SK-N-SH treated with all-trans-retinoic acid at 6 μM for 48 hours (cell line): Measurements from ENCODE around the gene DOCK4.

Source experiments
- ATAC-seq: fragments of 200-7000 bp; cut with Tn5 transposase; 3 replicates; pipeline ENCODE4 v1.9.1; 2020; ENCODE audit warnings: mild to moderate bottlenecking, moderate library complexity
- ARNTL ChIP-seq: fragments of 450-650 bp; formaldehyde crosslinking; IDR thresholded peaks from 2 replicates; pipeline ENCODE4 v1.5.0; 2020; ENCODE audit warnings: low read depth, mild to moderate bottlenecking, moderate library complexity, borderline replicate concordance
- BACH2 ChIP-seq: fragments of 250-450 bp; sonication (Bioruptor Pico); IDR thresholded peaks from 2 replicates; pipeline ENCODE4 v1.9.0; 2021; ENCODE audit warnings: mild to moderate bottlenecking, borderline replicate concordance
- CSDC2 ChIP-seq: fragments of 250-450 bp; sonication (Bioruptor Pico); IDR thresholded peaks from 2 replicates; pipeline ENCODE4 v1.5.0; 2020; ENCODE audit warnings: mild to moderate bottlenecking, moderate library complexity
- CSRNP3 ChIP-seq: fragments of 250-450 bp; sonication (Bioruptor Pico); IDR thresholded peaks from 2 replicates; pipeline ENCODE4 v1.5.1; 2021; ENCODE audit warnings: mild to moderate bottlenecking, moderate library complexity
- ESRRG ChIP-seq: fragments of 250-450 bp; sonication (Bioruptor Pico); IDR thresholded peaks from 2 replicates; pipeline ENCODE4 v1.6.1; 2021; ENCODE audit warnings: mild to moderate bottlenecking
- GLIS3 ChIP-seq: fragments of 250-450 bp; sonication (Bioruptor Pico); IDR thresholded peaks from 2 replicates; pipeline ENCODE4 v1.5.0; 2020; ENCODE audit warnings: mild to moderate bottlenecking, moderate library complexity
- ISL1 ChIP-seq: fragments of 250-450 bp; sonication (Bioruptor Pico); IDR thresholded peaks from 2 replicates; pipeline ENCODE4 v2.1.2; 2022; ENCODE audit warnings: mild to moderate bottlenecking, moderate library complexity
- OSR1 ChIP-seq: fragments of 250-450 bp; sonication (Bioruptor Pico); IDR thresholded peaks from 2 replicates; pipeline ENCODE4 v1.8.0; 2022; ENCODE audit warnings: moderate library complexity, mild to moderate bottlenecking, inconsistent platforms
- PPARA ChIP-seq: fragments of 250-450 bp; sonication (Bioruptor Pico); IDR thresholded peaks from 2 replicates; pipeline ENCODE4 v1.5.0; 2020; ENCODE audit warnings: mild to moderate bottlenecking, borderline replicate concordance
- RARB ChIP-seq: fragments of 250-450 bp; sonication (Bioruptor Pico); IDR thresholded peaks from 2 replicates; pipeline ENCODE4 v1.8.0; 2021; ENCODE audit warnings: mild to moderate bottlenecking, moderate library complexity
- SNAI2 ChIP-seq: fragments of 250-450 bp; sonication (Bioruptor Pico); IDR thresholded peaks from 2 replicates; pipeline ENCODE4 v1.5.0; 2020; ENCODE audit warnings: mild to moderate bottlenecking, moderate library complexity
- TCF4 ChIP-seq: fragments of 250-450 bp; sonication (Bioruptor Pico); IDR thresholded peaks from 2 replicates; pipeline ENCODE4 v1.8.0; 2021; ENCODE audit warnings: mild to moderate bottlenecking, moderate library complexity, borderline replicate concordance
- TOX ChIP-seq: fragments of 250-450 bp; sonication (Bioruptor Pico); IDR thresholded peaks from 2 replicates; pipeline ENCODE4 v1.8.0; 2021; ENCODE audit warnings: mild to moderate bottlenecking, moderate library complexity, borderline replicate concordance
- ZC3H10 ChIP-seq: fragments of 250-450 bp; sonication (Bioruptor Pico); IDR thresholded peaks from 2 replicates; pipeline ENCODE4 v1.5.1; 2021; ENCODE audit warnings: mild to moderate bottlenecking, moderate library complexity
- ZFP3 ChIP-seq: fragments of 250-450 bp; sonication (Bioruptor Pico); IDR thresholded peaks from 2 replicates; pipeline ENCODE4 v1.5.0; 2020; ENCODE audit warnings: mild to moderate bottlenecking, moderate library complexity
- ZFP30 ChIP-seq: fragments of 450-650 bp; formaldehyde crosslinking; IDR thresholded peaks from 2 replicates; pipeline ENCODE4 v1.5.0; 2022; ENCODE audit warnings: mild to moderate bottlenecking, moderate library complexity
- ZNF565 ChIP-seq: fragments of 450-650 bp; formaldehyde crosslinking; conservative IDR thresholded peaks from 2 replicates; pipeline ENCODE4 v1.5.0; 2020; ENCODE audit warnings: low read depth, mild to moderate bottlenecking, moderate library complexity
- ZNF70 ChIP-seq: fragments of 450-650 bp; formaldehyde crosslinking; IDR thresholded peaks from 2 replicates; pipeline ENCODE4 v1.5.0; 2020; ENCODE audit warnings: mild to moderate bottlenecking, moderate library complexity
- ZNF8 ChIP-seq: fragments of 450-650 bp; formaldehyde crosslinking; IDR thresholded peaks from 2 replicates; pipeline ENCODE4 v1.5.0; 2020; ENCODE audit warnings: mild to moderate bottlenecking, moderate library complexity
- TF ChIP-seq, protein P1 (sequence below): fragments of 250-450 bp; sonication (Bioruptor Pico); IDR thresholded peaks from 2 replicates; pipeline ENCODE4 v1.8.0; 2020; ENCODE audit warnings: mild to moderate bottlenecking, moderate library complexity, borderline replicate concordance
- TF ChIP-seq, protein P2 (sequence below): fragments of 250-450 bp; sonication (Bioruptor Pico); IDR thresholded peaks from 2 replicates; pipeline ENCODE4 v1.5.1; 2020; ENCODE audit warnings: low read depth, mild to moderate bottlenecking, moderate library complexity
- TF ChIP-seq, protein P3 (sequence below): fragments of 250-450 bp; sonication (Bioruptor Pico); IDR thresholded peaks from 2 replicates; pipeline ENCODE4 v1.8.0; 2021; ENCODE audit warnings: low read depth, mild to moderate bottlenecking, moderate library complexity, borderline replicate concordance
- TF ChIP-seq, protein P4 (sequence below): fragments of 250-450 bp; sonication (Bioruptor Pico); IDR thresholded peaks from 2 replicates; pipeline ENCODE4 v1.5.0; 2020; ENCODE audit warnings: mild to moderate bottlenecking, moderate library complexity

DOCK4 gene

DNA sequence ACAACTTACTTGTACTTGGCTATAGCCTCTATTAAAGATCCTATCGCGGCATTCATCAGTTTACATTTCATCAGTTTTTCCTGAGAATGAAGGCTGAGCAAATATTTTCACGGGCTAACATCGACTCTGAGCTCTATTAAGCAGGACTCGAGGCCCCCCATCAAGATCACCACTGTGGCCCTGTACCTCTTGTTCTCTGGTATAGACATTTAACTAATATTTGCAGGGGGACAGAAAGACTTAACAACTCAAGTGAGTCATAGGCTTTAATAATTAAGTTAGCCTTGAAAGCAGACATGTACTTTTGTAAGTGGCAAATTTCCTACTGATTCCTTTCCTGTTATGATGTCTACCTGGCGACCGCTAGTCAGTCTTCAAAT, 45.4 kb downstream of the DOCK4 start:
- TF ChIP-seq ZFP30 (no peak), TOX (CRISPR knock-in tag) (no peak), ZNF8 (CRISPR knock-in tag) (peak; percentile 4; the same call in 1 of the 2 replicates), GLIS3 (CRISPR knock-in tag) (no peak)
- TF ChIP-seq, protein P1, sequence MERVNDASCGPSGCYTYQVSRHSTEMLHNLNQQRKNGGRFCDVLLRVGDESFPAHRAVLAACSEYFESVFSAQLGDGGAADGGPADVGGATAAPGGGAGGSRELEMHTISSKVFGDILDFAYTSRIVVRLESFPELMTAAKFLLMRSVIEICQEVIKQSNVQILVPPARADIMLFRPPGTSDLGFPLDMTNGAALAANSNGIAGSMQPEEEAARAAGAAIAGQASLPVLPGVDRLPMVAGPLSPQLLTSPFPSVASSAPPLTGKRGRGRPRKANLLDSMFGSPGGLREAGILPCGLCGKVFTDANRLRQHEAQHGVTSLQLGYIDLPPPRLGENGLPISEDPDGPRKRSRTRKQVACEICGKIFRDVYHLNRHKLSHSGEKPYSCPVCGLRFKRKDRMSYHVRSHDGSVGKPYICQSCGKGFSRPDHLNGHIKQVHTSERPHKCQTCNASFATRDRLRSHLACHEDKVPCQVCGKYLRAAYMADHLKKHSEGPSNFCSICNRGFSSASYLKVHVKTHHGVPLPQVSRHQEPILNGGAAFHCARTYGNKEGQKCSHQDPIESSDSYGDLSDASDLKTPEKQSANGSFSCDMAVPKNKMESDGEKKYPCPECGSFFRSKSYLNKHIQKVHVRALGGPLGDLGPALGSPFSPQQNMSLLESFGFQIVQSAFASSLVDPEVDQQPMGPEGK (CRISPR knock-in tag) = peak; percentile 26; the same call in 1 of the 2 replicates
- peak; percentile 42 for ATAC-seq

DNA sequence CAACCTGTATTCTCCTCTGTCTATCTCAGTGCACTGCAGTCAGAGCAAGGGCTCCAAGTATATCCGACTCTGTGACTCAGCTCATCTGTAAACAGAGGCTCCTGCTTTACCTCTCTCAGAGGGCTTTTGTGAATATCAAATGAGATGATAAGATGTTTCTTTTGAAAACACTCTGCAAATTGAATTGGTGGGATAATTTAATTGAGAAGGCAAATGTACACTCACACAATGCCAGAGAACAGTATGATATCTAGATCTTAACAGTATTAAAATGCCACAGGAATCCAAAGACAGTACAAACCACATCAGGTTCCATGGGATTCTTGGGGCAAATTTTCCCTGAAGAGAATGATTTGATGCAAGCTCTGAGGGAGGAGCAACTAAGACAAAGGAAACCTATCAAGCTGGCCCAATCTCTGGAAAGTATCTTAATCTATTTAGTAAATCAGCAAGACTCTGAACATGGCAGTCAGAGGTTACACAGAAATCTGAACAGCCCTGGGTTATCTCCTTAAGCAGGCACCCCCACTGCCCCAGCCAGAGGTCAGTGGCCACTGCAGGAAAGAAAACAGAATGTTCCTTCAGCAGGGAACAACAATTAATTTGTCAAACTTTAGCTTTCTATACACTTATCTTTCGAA, 45.9 kb downstream of the DOCK4 start:
- TF ChIP-seq, protein P2, sequence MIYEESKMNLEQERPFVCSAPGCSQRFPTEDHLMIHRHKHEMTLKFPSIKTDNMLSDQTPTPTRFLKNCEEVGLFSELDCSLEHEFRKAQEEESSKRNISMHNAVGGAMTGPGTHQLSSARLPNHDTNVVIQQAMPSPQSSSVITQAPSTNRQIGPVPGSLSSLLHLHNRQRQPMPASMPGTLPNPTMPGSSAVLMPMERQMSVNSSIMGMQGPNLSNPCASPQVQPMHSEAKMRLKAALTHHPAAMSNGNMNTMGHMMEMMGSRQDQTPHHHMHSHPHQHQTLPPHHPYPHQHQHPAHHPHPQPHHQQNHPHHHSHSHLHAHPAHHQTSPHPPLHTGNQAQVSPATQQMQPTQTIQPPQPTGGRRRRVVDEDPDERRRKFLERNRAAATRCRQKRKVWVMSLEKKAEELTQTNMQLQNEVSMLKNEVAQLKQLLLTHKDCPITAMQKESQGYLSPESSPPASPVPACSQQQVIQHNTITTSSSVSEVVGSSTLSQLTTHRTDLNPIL (CRISPR knock-in tag) = peak; percentile 92
- TF ChIP-seq ZC3H10 (CRISPR knock-in tag) (peak; percentile 96), ZFP30 (0 out of 2 replicates have a peak, but pooled peaks have one; percentile 34), CSRNP3 (CRISPR knock-in tag) (peak; percentile 98), ZNF70 (CRISPR knock-in tag) (no peak; the same call in none of the 2 replicates), BACH2 (CRISPR knock-in tag) (peak; percentile 88; the same call in 1 of the 2 replicates), OSR1 (CRISPR knock-in tag) (no peak), RARB (no peak; the same call in 1 of the 2 replicates), ZFP3 (peak; percentile 99), PPARA (no peak), ZNF565 (CRISPR knock-in tag) (0 out of 2 replicates have a peak, but pooled peaks have one; percentile 58), ZNF8 (CRISPR knock-in tag) (peak; percentile 64; the same call in 1 of the 2 replicates), ISL1 (CRISPR knock-in tag) (peak; percentile 99), SNAI2 (CRISPR knock-in tag) (peak; percentile 95), ARNTL (CRISPR knock-in tag) (no peak), ESRRG (CRISPR knock-in tag) (peak; percentile 86; the same call in 1 of the 2 replicates), GLIS3 (CRISPR knock-in tag) (peak; percentile 59; the same call in 1 of the 2 replicates), TCF4 (CRISPR knock-in tag) (peak; percentile 97), CSDC2 (CRISPR knock-in tag) (no peak; the same call in 1 of the 2 replicates), TOX (CRISPR knock-in tag) (no peak)
- TF ChIP-seq, protein P3, sequence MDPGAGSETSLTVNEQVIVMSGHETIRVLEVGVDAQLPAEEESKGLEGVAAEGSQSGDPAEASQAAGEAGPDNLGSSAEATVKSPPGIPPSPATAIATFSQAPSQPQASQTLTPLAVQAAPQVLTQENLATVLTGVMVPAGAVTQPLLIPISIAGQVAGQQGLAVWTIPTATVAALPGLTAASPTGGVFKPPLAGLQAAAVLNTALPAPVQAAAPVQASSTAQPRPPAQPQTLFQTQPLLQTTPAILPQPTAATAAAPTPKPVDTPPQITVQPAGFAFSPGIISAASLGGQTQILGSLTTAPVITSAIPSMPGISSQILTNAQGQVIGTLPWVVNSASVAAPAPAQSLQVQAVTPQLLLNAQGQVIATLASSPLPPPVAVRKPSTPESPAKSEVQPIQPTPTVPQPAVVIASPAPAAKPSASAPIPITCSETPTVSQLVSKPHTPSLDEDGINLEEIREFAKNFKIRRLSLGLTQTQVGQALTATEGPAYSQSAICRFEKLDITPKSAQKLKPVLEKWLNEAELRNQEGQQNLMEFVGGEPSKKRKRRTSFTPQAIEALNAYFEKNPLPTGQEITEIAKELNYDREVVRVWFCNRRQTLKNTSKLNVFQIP = peak; percentile 90; the same call in 1 of the 2 replicates
- TF ChIP-seq, protein P1 (CRISPR knock-in tag) = peak; percentile 96
- TF ChIP-seq, protein P4, sequence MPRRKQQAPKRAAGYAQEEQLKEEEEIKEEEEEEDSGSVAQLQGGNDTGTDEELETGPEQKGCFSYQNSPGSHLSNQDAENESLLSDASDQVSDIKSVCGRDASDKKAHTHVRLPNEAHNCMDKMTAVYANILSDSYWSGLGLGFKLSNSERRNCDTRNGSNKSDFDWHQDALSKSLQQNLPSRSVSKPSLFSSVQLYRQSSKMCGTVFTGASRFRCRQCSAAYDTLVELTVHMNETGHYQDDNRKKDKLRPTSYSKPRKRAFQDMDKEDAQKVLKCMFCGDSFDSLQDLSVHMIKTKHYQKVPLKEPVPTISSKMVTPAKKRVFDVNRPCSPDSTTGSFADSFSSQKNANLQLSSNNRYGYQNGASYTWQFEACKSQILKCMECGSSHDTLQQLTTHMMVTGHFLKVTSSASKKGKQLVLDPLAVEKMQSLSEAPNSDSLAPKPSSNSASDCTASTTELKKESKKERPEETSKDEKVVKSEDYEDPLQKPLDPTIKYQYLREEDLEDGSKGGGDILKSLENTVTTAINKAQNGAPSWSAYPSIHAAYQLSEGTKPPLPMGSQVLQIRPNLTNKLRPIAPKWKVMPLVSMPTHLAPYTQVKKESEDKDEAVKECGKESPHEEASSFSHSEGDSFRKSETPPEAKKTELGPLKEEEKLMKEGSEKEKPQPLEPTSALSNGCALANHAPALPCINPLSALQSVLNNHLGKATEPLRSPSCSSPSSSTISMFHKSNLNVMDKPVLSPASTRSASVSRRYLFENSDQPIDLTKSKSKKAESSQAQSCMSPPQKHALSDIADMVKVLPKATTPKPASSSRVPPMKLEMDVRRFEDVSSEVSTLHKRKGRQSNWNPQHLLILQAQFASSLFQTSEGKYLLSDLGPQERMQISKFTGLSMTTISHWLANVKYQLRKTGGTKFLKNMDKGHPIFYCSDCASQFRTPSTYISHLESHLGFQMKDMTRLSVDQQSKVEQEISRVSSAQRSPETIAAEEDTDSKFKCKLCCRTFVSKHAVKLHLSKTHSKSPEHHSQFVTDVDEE (CRISPR knock-in tag) = peak; percentile 93
- TF ChIP-seq, all 23 proteins: peak for 16
- ATAC-seq = peak; percentile 92
